H9 (cell line): ENCODE measurements around the gene GAS1. TPM values are rescaled to one million over a fixed set of nuclear protein-coding genes. Genes with fewer than 3 reads are reported as not detected.

ENCODE experiments used
- DNase-seq: peaks from one replicate; pipeline ENCODE4 v3.0.0-alpha.2; 2017
- H2AFZ ChIP-seq: one replicate; pipeline ENCODE4 v1.6.1; 2013; ENCODE audit warnings: mild to moderate bottlenecking, low read length, control low read depth, moderate library complexity
- H2AK5ac ChIP-seq: 2 replicates; pipeline ENCODE4 v1.6.1; 2013; ENCODE audit warnings: low read length, control low read depth, mixed read lengths; ENCODE audit not compliant: insufficient read length
- H2BK120ac ChIP-seq: one replicate; pipeline ENCODE4 v1.6.1; 2013; ENCODE audit warnings: low read depth, mild to moderate bottlenecking, low read length, control low read depth, inconsistent platforms; ENCODE audit not compliant: poor library complexity, severe bottlenecking
- H2BK12ac ChIP-seq: 2 replicates; pipeline ENCODE4 v1.6.1; 2013; ENCODE audit warnings: low read length, control low read depth, mixed read lengths, low read depth; ENCODE audit not compliant: insufficient read length
- H2BK15ac ChIP-seq: 2 replicates; pipeline ENCODE4 v1.6.1; 2013; ENCODE audit warnings: low read depth, low read length, control low read depth
- H2BK20ac ChIP-seq: one replicate; pipeline ENCODE4 v1.6.1; 2013; ENCODE audit warnings: low read depth, mild to moderate bottlenecking, low read length, control low read depth, inconsistent platforms; ENCODE audit not compliant: poor library complexity, severe bottlenecking
- H2BK5ac ChIP-seq: 2 replicates; pipeline ENCODE4 v1.6.1; 2013; ENCODE audit warnings: low read length, control low read depth, mixed read lengths; ENCODE audit not compliant: insufficient read length
- H3K14ac ChIP-seq: 2 replicates; pipeline ENCODE4 v1.6.1; 2013; ENCODE audit warnings: low read length, control low read depth; ENCODE audit not compliant: insufficient read depth
- H3K18ac ChIP-seq: 2 replicates; pipeline ENCODE4 v1.6.1; 2013; ENCODE audit warnings: low read depth, mild to moderate bottlenecking, mixed read lengths, low read length, control low read depth; ENCODE audit not compliant: insufficient read length
- H3K23ac ChIP-seq: 2 replicates; pipeline ENCODE4 v1.6.1; 2013; ENCODE audit warnings: low read length, control low read depth, mixed read lengths, low read depth; ENCODE audit not compliant: insufficient read length
- H3K23me2 ChIP-seq: 2 replicates; pipeline ENCODE4 v1.6.1; 2013; ENCODE audit warnings: low read depth, mild to moderate bottlenecking, mixed read lengths, low read length, control low read depth; ENCODE audit not compliant: insufficient read length, poor library complexity, severe bottlenecking
- H3K27ac ChIP-seq: 2 replicates; pipeline ENCODE4 v1.5.1; 2013; ENCODE audit warnings: low read length, control low read depth, mixed read lengths, low read depth; ENCODE audit not compliant: insufficient read length
- H3K27me3 ChIP-seq: 2 replicates; pipeline ENCODE4 v1.6.1; 2013; ENCODE audit warnings: low read length, control low read depth, inconsistent platforms; ENCODE audit not compliant: insufficient read depth
- H3K4ac ChIP-seq: 2 replicates; pipeline ENCODE4 v1.6.1; 2013; ENCODE audit warnings: low read depth, mild to moderate bottlenecking, control low read depth, inconsistent platforms, low read length, moderate library complexity
- H3K4me1 ChIP-seq: 2 replicates; pipeline ENCODE4 v1.6.1; 2013; ENCODE audit warnings: low read length, control low read depth, inconsistent platforms; ENCODE audit not compliant: insufficient read depth
- H3K4me2 ChIP-seq: 2 replicates; pipeline ENCODE4 v1.6.1; 2013; ENCODE audit warnings: low read length, control low read depth, mixed read lengths; ENCODE audit not compliant: insufficient read length, insufficient read depth
- H3K56ac ChIP-seq: 2 replicates; pipeline ENCODE4 v1.6.1; 2013; ENCODE audit warnings: low read depth, mild to moderate bottlenecking, mixed read lengths, low read length, control low read depth; ENCODE audit not compliant: insufficient read length
- H3K79me1 ChIP-seq: 2 replicates; pipeline ENCODE4 v1.6.1; 2013; ENCODE audit warnings: low read depth, mild to moderate bottlenecking, moderate library complexity, low read length, control low read depth, inconsistent platforms; ENCODE audit not compliant: insufficient read depth, poor library complexity, severe bottlenecking
- H3K79me2 ChIP-seq: 2 replicates; pipeline ENCODE4 v1.6.1; 2013; ENCODE audit warnings: low read length, control low read depth, inconsistent platforms; ENCODE audit not compliant: insufficient read depth
- H3K9ac ChIP-seq: 2 replicates; pipeline ENCODE4 v1.6.1; 2013; ENCODE audit warnings: low read length, control low read depth, mixed read lengths; ENCODE audit not compliant: insufficient read length; ENCODE audit errors: extremely low read depth
- H3K9me3 ChIP-seq: one replicate; pipeline ENCODE4 v1.6.1; 2013; ENCODE audit warnings: low read depth, low read length, inconsistent platforms; ENCODE audit not compliant: control insufficient read depth
- H3T11ph ChIP-seq: one replicate; pipeline ENCODE4 v1.6.1; 2013; ENCODE audit warnings: mild to moderate bottlenecking, low read length, control low read depth, inconsistent platforms
- H4K20me1 ChIP-seq: one replicate; pipeline ENCODE4 v1.6.1; 2013; ENCODE audit not compliant: control insufficient read depth, insufficient read length, insufficient read depth
- H4K5ac ChIP-seq: 2 replicates; pipeline ENCODE4 v1.6.1; 2013; ENCODE audit warnings: low read depth, mild to moderate bottlenecking, mixed read lengths, low read length, control low read depth; ENCODE audit not compliant: insufficient read length
- H4K8ac ChIP-seq: replicated peaks from 2 replicates; pipeline ENCODE4 v1.6.1; 2013; ENCODE audit warnings: low read length, control low read depth, mixed read lengths, low read depth; ENCODE audit not compliant: insufficient read length
- H4K91ac ChIP-seq: 2 replicates; pipeline ENCODE4 v1.6.1; 2013; ENCODE audit warnings: low read depth, mild to moderate bottlenecking, moderate library complexity, mixed read lengths, low read length, control low read depth; ENCODE audit not compliant: insufficient read length
- H3K27ac Mint-ChIP-seq, 3 experiments: 2 replicates in 2 of 3; 3 replicates in 1 of 3; pipeline ENCODE4 v1.8.0; 2020 to 2021; ENCODE audit warnings: mixed read lengths in 3 of 3, mild to moderate bottlenecking in 1 of 3, moderate library complexity in 1 of 3
- H3K27me3 Mint-ChIP-seq: 2 replicates; pipeline ENCODE4 v1.8.0; 2021; ENCODE audit warnings: low read depth, mild to moderate bottlenecking, moderate library complexity, mixed read lengths
- H3K36me3 Mint-ChIP-seq, 3 experiments: 2 replicates in 2 of 3; 3 replicates in 1 of 3; pipeline ENCODE4 v1.8.0; 2020 to 2021; ENCODE audit warnings: low read depth in 3 of 3, mixed read lengths in 3 of 3; ENCODE audit not compliant: insufficient read depth in 1 of 3
- H3K4me1 Mint-ChIP-seq, 2 experiments: 2 replicates each; pipeline ENCODE4 v1.8.0; 2020; ENCODE audit warnings: mixed read lengths in 2 of 2
- H3K4me3 Mint-ChIP-seq, 2 experiments: 2 replicates in 1 of 2; 3 replicates in 1 of 2; pipeline ENCODE4 v1.8.0; 2020 to 2021; ENCODE audit warnings: mild to moderate bottlenecking in 2 of 2, mixed read lengths in 2 of 2, moderate library complexity in 1 of 2
- H3K9me3 Mint-ChIP-seq, 2 experiments: 2 replicates in 1 of 2; 3 replicates in 1 of 2; pipeline ENCODE4 v1.8.0; 2020; ENCODE audit warnings: mild to moderate bottlenecking in 2 of 2, mixed read lengths in 2 of 2, moderate library complexity in 1 of 2
- CTCF ChIP-seq: fragments of 200-600 bp; sonication (generic); conservative IDR thresholded peaks from 3 replicates; pipeline ENCODE4 v1.8.0; 2021; ENCODE audit warnings: antibody characterized with exemption, mild to moderate bottlenecking
- WGBS: extraction: QIAGEN DNeasy Blood & Tissue Kit; methylation state at CpG from one replicate; pipeline ENCODE4 v1.1.7; 2013; ENCODE audit warnings: missing lambda C conversion rate, low lambda C conversion rate, mixed read lengths; ENCODE audit not compliant: insufficient read length; ENCODE audit errors: extremely low coverage; 5-methylcytosine and 5-hydroxymethylcytosine counted together
- total RNA-seq: library from RNA; stranded (reverse); gene quantifications from 2 replicates; pipeline ENCODE4 v1.2.1, GENCODE V29; 2021

GAS1 gene
- total RNA-seq, 1 experiment from 2014 or later: 2.3 TPM

GRCh38 chr9:86975036-86975435, 27.7 kb upstream of the GAS1 start:
- Mint-ChIP-seq H3K4me3 (no peak overlapping the region), H3K4me1 (peaks cover 9 to 13% of the 10 kb centered on the region in 2 experiments), H3K9me3 (no peaks in the 10 kb centered on the region), H3K36me3 (no peaks in the 10 kb centered on the region; a peak in 1 of 7 replicates), H3K27me3 (no peaks in the 10 kb centered on the region; the same call in 1 of the 2 replicates), H3K27ac (no peak overlapping the region)
- H3K79me1 ChIP-seq: no peaks in the 10 kb centered on the region
- H3K56ac ChIP-seq: no peak overlapping the region
- no CpG with 5 or more reads among the region's 2 CpGs for WGBS
- H4K8ac ChIP-seq: no peak overlapping the region
- H3K4me2 ChIP-seq: no peak overlapping the region
- H2BK15ac ChIP-seq: no peak overlapping the region
- no peak overlapping the region for H2BK120ac ChIP-seq
- no peak overlapping the region for H4K5ac ChIP-seq
- no peak for DNase-seq
- no peak overlapping the region for H2BK20ac ChIP-seq
- no peak overlapping the region for H3K27ac ChIP-seq
- H2AK5ac ChIP-seq: no peak overlapping the region
- no peaks in the 10 kb centered on the region for H3K9me3 ChIP-seq
- no peak overlapping the region for H4K91ac ChIP-seq
- H4K20me1 ChIP-seq: no peaks in the 10 kb centered on the region
- H3K9ac ChIP-seq: no peak overlapping the region
- H2AFZ ChIP-seq: no peak overlapping the region
- H3K14ac ChIP-seq: no peak overlapping the region
- no peak overlapping the region for H3K23ac ChIP-seq
- H2BK5ac ChIP-seq: no peak overlapping the region
- no peak overlapping the region for H3K18ac ChIP-seq
- no peaks in the 10 kb centered on the region for H3K23me2 ChIP-seq
- H3K79me2 ChIP-seq: no peaks in the 10 kb centered on the region
- no peak overlapping the region for H3T11ph ChIP-seq
- no peaks in the 10 kb centered on the region for H3K4me1 ChIP-seq
- no peak overlapping the region for H2BK12ac ChIP-seq
- no peak overlapping the region for H3K4ac ChIP-seq
- TF ChIP-seq CTCF: no peak
- no peaks in the 10 kb centered on the region for H3K27me3 ChIP-seq
